ENCODE results near the gene REG3G.
"Not testable (repeated sequence)": the region's sequence is repeated elsewhere in the genome, so short reads cannot be mapped to it uniquely, and the experiment has no call there.

REG3G gene

DNA sequence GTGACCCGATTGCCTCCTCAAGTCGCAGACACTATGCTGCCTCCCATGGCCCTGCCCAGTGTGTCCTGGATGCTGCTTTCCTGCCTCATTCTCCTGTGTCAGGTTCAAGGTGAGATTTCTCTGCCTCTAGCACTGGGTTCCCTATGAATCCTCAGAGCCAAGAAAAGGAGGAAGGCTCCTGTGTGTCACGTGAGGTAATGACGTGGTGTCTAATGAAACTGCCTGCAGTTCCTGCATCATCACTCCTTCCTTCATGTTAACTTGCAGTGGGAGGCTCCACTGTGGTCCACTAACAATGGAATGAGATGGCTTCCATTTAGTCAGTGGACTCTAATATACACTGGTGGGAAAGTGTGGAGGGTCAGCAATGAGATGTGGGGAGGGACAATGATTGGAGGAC, 559 bp downstream of the REG3G start:
- no peak for FAIRE-seq

GRCh38 chr2:79039944-79040343, 14.4 kb downstream of the REG3G start:
- FAIRE-seq: no peak

DNA sequence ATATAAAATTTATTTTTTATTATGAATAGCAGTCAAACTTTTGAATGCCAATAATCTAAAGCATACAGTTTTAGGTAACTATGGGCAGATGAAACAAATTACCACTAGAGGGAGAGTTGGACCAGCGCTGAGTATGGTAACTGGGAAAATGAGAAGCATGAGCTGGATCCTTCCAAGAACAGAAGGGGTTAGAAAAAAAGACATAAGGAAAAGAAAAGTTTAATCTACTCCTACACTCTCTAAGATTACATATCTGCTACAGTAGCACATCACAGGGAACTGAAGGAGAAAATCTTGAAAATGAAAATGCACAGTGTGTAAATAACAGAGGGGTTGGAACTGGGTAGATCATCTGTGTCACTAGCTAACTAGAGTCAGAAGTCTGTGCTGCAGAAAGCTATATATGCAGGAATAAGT, 15.5 kb downstream of the REG3G start:
- no peak for FAIRE-seq

- not testable (repeated sequence) for FAIRE-seq
Observed at GRCh38 chr2:79053486-79053885, 28.0 kb downstream of the REG3G start.

GRCh38 chr2:79054769-79055168, 29.3 kb downstream of the REG3G start:
- not testable (repeated sequence) for FAIRE-seq

DNA sequence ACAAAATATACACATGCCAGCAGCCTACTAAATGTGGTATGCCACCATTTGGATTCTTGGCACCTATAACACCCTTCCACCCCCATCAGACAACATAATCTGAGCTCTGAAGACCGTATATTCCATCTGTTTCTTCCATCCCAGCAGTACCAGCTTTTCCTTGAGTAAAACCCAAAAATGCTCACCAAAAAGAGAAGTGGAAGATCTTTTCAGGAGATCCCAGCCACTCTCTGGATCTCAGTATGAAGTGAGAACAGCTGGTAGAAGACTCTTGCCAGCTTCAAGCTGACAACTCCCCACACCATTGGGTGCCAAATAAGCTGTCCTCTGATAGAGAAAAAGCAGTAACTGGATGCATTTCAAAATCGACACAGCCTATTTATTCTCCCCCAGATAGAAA, 39.7 kb downstream of the REG3G start:
- FAIRE-seq: no peak

DNA sequence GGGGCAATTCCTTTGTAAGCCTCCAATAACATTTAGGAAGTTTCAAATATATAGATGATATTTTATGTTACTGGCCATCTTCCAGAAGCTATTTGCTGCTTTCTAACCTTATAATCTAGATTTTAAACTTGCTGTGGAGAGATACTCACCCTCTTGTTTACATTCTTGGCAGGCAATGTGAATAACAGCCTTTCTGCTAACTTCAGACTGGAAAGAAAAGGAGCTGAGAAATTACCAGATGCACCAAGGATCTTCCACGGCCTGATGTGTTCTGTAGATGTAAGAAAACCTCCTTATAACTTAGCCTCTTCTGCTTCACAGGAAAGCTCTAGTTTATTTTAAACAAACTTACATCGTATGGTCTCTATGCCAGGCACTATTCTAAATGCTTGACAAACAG, 45.6 kb downstream of the REG3G start:
- no peak for FAIRE-seq

All from colon (tissue), 2 donors.